NCI-H510A (cell line): ENCODE data around the gene GRID2IP.

Experiments used
- DNase-seq: peaks from one replicate; lab custom pipeline; 2025; lab: John Stamatoyannopoulos, UW

The GRID2IP gene

DNA sequence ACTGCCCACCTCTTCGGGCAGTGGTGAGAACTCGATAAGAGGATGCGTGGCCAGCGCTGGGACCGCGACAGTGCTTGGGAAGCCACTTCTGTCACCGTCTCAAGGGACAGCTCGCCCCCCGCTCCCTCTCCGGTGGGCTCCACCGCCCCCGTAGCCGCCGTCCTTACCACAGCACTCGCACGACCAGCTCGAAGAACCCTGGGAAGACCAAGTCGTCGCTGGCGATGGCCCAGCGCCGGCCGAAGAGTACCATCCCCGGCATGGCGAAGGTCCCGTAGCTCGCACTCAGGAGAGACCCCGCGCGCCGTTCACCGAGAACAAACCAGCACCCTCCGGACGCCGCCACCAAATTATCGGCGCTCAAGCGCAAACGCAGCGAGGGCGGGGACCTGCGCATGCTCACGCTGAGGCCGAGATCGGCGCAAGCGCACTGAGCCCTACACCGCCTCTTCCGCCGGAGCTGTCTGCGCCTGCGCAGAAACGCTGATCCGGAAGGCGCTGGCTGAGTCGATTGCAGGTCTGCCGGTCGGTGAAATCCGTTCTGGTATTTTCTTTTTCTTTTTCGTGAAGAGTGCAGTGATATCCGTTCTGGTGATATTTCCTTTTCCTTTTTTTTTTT, 103.6 kb downstream of the GRID2IP start, which contains the start of gene DAGLB:
Gene DAGLB (minus strand): TSS at position 374 of the 619 bp plus-strand sequence. CDS start 112 bp downstream, at position 262.
- peak; percentile 81 for DNase-seq
